Measurements from ENCODE around the gene ACY1.
A peak's percentile ranks its signal among the peaks of the same experiment; 100 is the strongest.

Gene ACY1

GRCh38 chr3:51955175-51955892 lies 28.0 kb upstream of the ACY1 start, which contains the start of gene GPR62:
TSS of gene GPR62 (plus strand) at chr3:51955381. CDS start at chr3:51955653, 272 bp downstream.
- H3K4me3 ChIP-seq (ENCODE audit: low read depth, low read length) = no peak within 1 kb of the TSS
- no peak for TF ChIP-seq CTCF (IDR thresholded peaks at IDR 0.05; ENCODE audit: borderline replicate concordance, insufficient read depth, low read depth, low read length)

GRCh38 chr3:51955893-51956770 lies 27.2 kb upstream of the ACY1 start:
- H3K4me3 ChIP-seq (ENCODE audit: low read depth, low read length) = no peak overlapping the region
- peak; percentile 52 for TF ChIP-seq CTCF (IDR thresholded peaks at IDR 0.05; ENCODE audit: borderline replicate concordance, insufficient read depth, low read depth, low read length)

- no peak overlapping the region for H3K4me3 ChIP-seq (ENCODE audit: low read depth, low read length)
- no peak for TF ChIP-seq CTCF (IDR thresholded peaks at IDR 0.05; ENCODE audit: borderline replicate concordance, insufficient read depth, low read depth, low read length)
Measured at GRCh38 chr3:51957520-51958205, 25.7 kb upstream of the ACY1 start.

- no peak overlapping the region for H3K4me3 ChIP-seq (ENCODE audit: low read depth, low read length)
- TF ChIP-seq CTCF (IDR thresholded peaks at IDR 0.05; ENCODE audit: borderline replicate concordance, insufficient read depth, low read depth, low read length) = no peak
Measured at GRCh38 chr3:51958603-51959521, 24.5 kb upstream of the ACY1 start.

- TF ChIP-seq CTCF (IDR thresholded peaks at IDR 0.05; ENCODE audit: borderline replicate concordance, insufficient read depth, low read depth, low read length) = no peak
- H3K4me3 ChIP-seq (ENCODE audit: low read depth, low read length) = no peak overlapping the region
Measured at GRCh38 chr3:51959651-51960050, 23.7 kb upstream of the ACY1 start.

GRCh38 chr3:51960386-51960785 lies 22.9 kb upstream of the ACY1 start:
- TF ChIP-seq CTCF (IDR thresholded peaks at IDR 0.05; ENCODE audit: borderline replicate concordance, insufficient read depth, low read depth, low read length) = no peak
- no peak overlapping the region for H3K4me3 ChIP-seq (ENCODE audit: low read depth, low read length)
